Chondrocyte (in vitro differentiated cells): Measurements from ENCODE around the gene GABRR2. TPM values are rescaled to one million over a fixed set of nuclear protein-coding genes. Genes with fewer than 3 reads are reported as not detected.
"Not testable (repeated sequence)": the region's sequence is repeated elsewhere in the genome, so short reads cannot be mapped to it uniquely, and the experiment has no call there.

Experiments
- DNase-seq: peaks from one replicate; pipeline ENCODE4 v3.0.0; 2021; ENCODE audit warnings: mixed read lengths, low spot score
- H3K27ac Mint-ChIP-seq: one replicate; pipeline ENCODE4 v1.8.0; 2021; ENCODE audit warnings: mild to moderate bottlenecking, moderate library complexity, mixed read lengths; ENCODE audit not compliant: unreplicated experiment
- H3K27me3 Mint-ChIP-seq: 2 replicates; pipeline ENCODE4 v1.8.0; 2021; ENCODE audit warnings: low read depth, mixed read lengths
- H3K36me3 Mint-ChIP-seq: 2 replicates; pipeline ENCODE4 v1.8.0; 2021; ENCODE audit warnings: low read depth, mixed read lengths
- H3K4me1 Mint-ChIP-seq: 2 replicates; pipeline ENCODE4 v1.8.0; 2021; ENCODE audit warnings: low read depth, mild to moderate bottlenecking, mixed read lengths
- H3K4me3 Mint-ChIP-seq: one replicate; pipeline ENCODE4 v1.8.0; 2021; ENCODE audit warnings: mild to moderate bottlenecking, moderate library complexity, mixed read lengths; ENCODE audit not compliant: unreplicated experiment
- H3K9me3 Mint-ChIP-seq: 2 replicates; pipeline ENCODE4 v1.8.0; 2021; ENCODE audit warnings: low read depth, mixed read lengths
- CTCF ChIP-seq: fragments of 200-600 bp; sonication (generic); IDR thresholded peaks from 2 replicates; pipeline ENCODE4 v1.5.0; 2021; ENCODE audit warnings: antibody characterized with exemption, mild to moderate bottlenecking, moderate library complexity
- total RNA-seq: library from RNA; stranded (reverse); gene quantifications from 3 replicates; pipeline ENCODE4 v1.2.1, GENCODE V29; 2021

Gene GABRR2
- total RNA-seq, 1 donor from 2014 or later, result 0.57 TPM

- peaks cover 37% of the 10 kb centered on the region for H3K27me3 Mint-ChIP-seq
- no peak overlapping the region for H3K27ac Mint-ChIP-seq
- H3K36me3 Mint-ChIP-seq, result peaks cover 1% of the 10 kb centered on the region
- no peak overlapping the region for H3K4me3 Mint-ChIP-seq
- no peak for DNase-seq
- peaks cover 3% of the 10 kb centered on the region for H3K9me3 Mint-ChIP-seq
- H3K4me1 Mint-ChIP-seq, result peaks cover 30% of the 10 kb centered on the region
- TF ChIP-seq CTCF, result no peak
Observed at GRCh38 chr6:89308525-89309395, 6.3 kb downstream of the GABRR2 start.

- H3K36me3 Mint-ChIP-seq, H3K4me3 Mint-ChIP-seq, DNase-seq, H3K4me1 Mint-ChIP-seq, H3K9me3 Mint-ChIP-seq, H3K27ac Mint-ChIP-seq: not testable (repeated sequence)
- H3K27me3 Mint-ChIP-seq, result peaks cover 54% of the 10 kb centered on the region
Observed at GRCh38 chr6:89304517-89304916, 10.6 kb downstream of the GABRR2 start.

- peaks cover 5% of the 10 kb centered on the region for H3K9me3 Mint-ChIP-seq
- no peak overlapping the region for H3K27ac Mint-ChIP-seq
- DNase-seq, result no peak
- no peak overlapping the region for H3K4me3 Mint-ChIP-seq
- H3K36me3 Mint-ChIP-seq, result peaks cover 7% of the 10 kb centered on the region
- peaks cover 44% of the 10 kb centered on the region for H3K27me3 Mint-ChIP-seq
- peaks cover 19% of the 10 kb centered on the region for H3K4me1 Mint-ChIP-seq
- no peak for TF ChIP-seq CTCF
Observed at GRCh38 chr6:89302936-89303335, 12.2 kb downstream of the GABRR2 start.

GRCh38 chr6:89302195-89302770 lies 12.8 kb downstream of the GABRR2 start:
- peaks cover 41% of the 10 kb centered on the region for H3K27me3 Mint-ChIP-seq
- H3K36me3 Mint-ChIP-seq, result peaks cover 7% of the 10 kb centered on the region
- H3K27ac Mint-ChIP-seq, result no peak overlapping the region
- DNase-seq, result no peak
- peaks cover 25% of the 10 kb centered on the region for H3K4me1 Mint-ChIP-seq
- TF ChIP-seq CTCF, result no peak
- H3K9me3 Mint-ChIP-seq, result peaks cover 5% of the 10 kb centered on the region
- H3K4me3 Mint-ChIP-seq, result no peak overlapping the region

DNA sequence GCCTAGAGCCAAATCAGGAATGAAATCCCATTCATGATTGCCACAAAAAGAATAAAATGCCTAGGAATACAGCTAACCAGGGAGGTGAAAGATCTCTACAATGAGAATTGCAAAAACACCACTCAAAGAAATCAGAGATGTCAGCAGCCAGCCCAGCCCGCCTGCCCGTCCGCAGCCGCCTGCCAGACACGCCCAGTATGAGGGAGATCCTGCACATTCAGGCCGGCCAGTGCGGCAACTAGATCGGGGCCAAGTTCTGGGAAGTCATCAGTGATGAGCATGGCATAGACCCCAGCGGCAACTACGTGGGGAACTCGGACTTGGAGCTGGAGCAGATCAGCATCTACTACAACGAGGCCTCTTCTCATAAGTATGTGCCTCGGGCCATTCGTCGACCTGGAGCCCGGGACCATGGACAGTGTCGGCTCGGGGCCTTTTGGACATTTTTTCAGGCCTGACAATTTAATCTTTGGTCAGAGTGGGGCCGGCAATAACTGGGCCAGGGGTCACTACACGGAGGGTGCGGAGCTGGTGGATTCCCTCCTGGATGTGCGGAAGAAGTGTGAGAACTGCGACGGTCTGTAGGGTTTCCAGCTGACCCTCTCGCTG lies 13.4 kb downstream of the GABRR2 start:
- Mint-ChIP-seq H3K27ac (no peak overlapping the region), H3K4me1 (peaks cover 25% of the 10 kb centered on the region), H3K36me3 (peaks cover 7% of the 10 kb centered on the region), H3K9me3 (peaks cover 5% of the 10 kb centered on the region), H3K4me3 (no peak overlapping the region), H3K27me3 (peaks cover 37% of the 10 kb centered on the region)
- no peak for DNase-seq
- TF ChIP-seq CTCF, result no peak
